Mammary epithelial cell (primary cell): ENCODE data around the gene FLYWCH1.

Source experiments
- EZH2 ChIP-seq: IDR thresholded peaks from 2 replicates; pipeline ENCODE4 v1.6.1; 2012; ENCODE audit warnings: low read length, inconsistent platforms, borderline replicate concordance
- TF ChIP-seq, protein P1 (sequence below), 2 donors: IDR thresholded peaks in 1 of 2; conservative IDR thresholded peaks in 1 of 2; 2 replicates each; pipeline ENCODE4 v1.5.1; 2011 to 2012; ENCODE audit warnings: inconsistent platforms in 2 of 2, low read length in 2 of 2, mild to moderate bottlenecking in 2 of 2, control low read depth in 1 of 2, low read depth in 1 of 2; ENCODE audit not compliant: insufficient read depth in 1 of 2; ENCODE audit errors: extremely low read depth in 1 of 2

DNA sequence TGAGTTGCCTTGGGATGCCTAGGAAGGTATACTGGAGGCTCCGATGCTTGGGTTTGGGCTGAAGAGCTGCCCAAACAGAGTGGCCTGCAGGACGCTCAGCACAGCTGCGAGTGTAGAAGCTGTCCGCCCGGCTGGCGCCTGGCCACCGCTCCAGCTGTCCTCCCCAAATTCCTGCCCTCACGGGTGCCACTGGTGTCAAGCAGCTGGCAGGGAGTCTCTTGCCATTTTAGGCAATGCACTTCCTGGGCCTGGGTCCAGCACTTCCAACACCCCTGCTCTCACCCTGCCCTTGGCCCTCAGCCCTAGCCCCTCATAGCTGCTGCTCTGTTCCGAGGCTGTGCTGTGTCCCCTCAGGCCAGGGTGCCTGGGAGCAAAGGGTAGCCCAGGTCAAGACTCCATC lies 73.7 kb downstream of the FLYWCH1 start:
- TF ChIP-seq, protein P1, sequence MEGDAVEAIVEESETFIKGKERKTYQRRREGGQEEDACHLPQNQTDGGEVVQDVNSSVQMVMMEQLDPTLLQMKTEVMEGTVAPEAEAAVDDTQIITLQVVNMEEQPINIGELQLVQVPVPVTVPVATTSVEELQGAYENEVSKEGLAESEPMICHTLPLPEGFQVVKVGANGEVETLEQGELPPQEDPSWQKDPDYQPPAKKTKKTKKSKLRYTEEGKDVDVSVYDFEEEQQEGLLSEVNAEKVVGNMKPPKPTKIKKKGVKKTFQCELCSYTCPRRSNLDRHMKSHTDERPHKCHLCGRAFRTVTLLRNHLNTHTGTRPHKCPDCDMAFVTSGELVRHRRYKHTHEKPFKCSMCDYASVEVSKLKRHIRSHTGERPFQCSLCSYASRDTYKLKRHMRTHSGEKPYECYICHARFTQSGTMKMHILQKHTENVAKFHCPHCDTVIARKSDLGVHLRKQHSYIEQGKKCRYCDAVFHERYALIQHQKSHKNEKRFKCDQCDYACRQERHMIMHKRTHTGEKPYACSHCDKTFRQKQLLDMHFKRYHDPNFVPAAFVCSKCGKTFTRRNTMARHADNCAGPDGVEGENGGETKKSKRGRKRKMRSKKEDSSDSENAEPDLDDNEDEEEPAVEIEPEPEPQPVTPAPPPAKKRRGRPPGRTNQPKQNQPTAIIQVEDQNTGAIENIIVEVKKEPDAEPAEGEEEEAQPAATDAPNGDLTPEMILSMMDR (conservative IDR thresholded peaks at IDR 0.05 in 1 of 2, IDR thresholded peaks at IDR 0.05 in 1 of 2; ENCODE audit: extremely low read depth in 1 of 2, insufficient read depth in 1 of 2, low read depth in 1 of 2, low read length in 2 of 2) = no peak
- no peak for TF ChIP-seq EZH2
